Tibial artery (tissue), 4 donors: ENCODE data around the gene HMGCLL1.

Source experiments
- DNase-seq, 2 donors: peaks; one replicate each; pipeline ENCODE4 v3.0.0-alpha.2; 2019
- H3K27ac ChIP-seq, 2 donors: fragments of 200-600 bp; sonication (generic) in 1 of 2; 1 replicate in 1 of 2; 2 replicates in 1 of 2; pipeline ENCODE4 v1.5.1; 2018 to 2019; ENCODE audit warnings: mild to moderate bottlenecking in 1 of 2
- H3K27me3 ChIP-seq, 2 donors: fragments of 200-600 bp; sonication (generic) in 1 of 2; one replicate each; pipeline versions ENCODE4 v1.5.1 to v1.6.0; 2016 to 2019
- H3K36me3 ChIP-seq, 3 donors: fragments of 200-600 bp; sonication (generic) in 2 of 3; one replicate each; pipeline ENCODE4 v1.5.1; 2016 to 2019; ENCODE audit warnings: mild to moderate bottlenecking in 2 of 3
- H3K4me1 ChIP-seq, 4 donors: fragments of 200-600 bp; sonication (generic) in 2 of 4; 1 replicate in 3 of 4; 2 replicates in 1 of 4; pipeline ENCODE4 v1.5.1; 2016 to 2019
- H3K4me3 ChIP-seq, 2 donors: fragments of 200-600 bp; sonication (generic) in 1 of 2; 1 replicate in 1 of 2; 2 replicates in 1 of 2; pipeline ENCODE4 v1.5.1; 2018 to 2019; ENCODE audit warnings: mild to moderate bottlenecking in 2 of 2
- H3K9me3 ChIP-seq, 3 donors: fragments of 200-600 bp; sonication (generic) in 1 of 3; one replicate each; pipeline ENCODE4 v1.5.1; 2016 to 2019
- intact Hi-C: fragments of 100-400 bp; cut with DNase I; formaldehyde crosslinking; loops from one replicate; pipeline ENCODE4 v1.15.0; 2023; ENCODE audit warnings: low total_unique reads
- TF ChIP-seq, protein P1 (sequence below), 2 experiments: fragments of 200-600 bp in 1 of 2; fragments of 450-650 bp in 1 of 2; IDR thresholded peaks; one replicate each; pipeline ENCODE4 v1.5.1; 2017 to 2019; ENCODE audit warnings: antibody characterized with exemption in 2 of 2, mild to moderate bottlenecking in 1 of 2, moderate library complexity in 1 of 2

Gene HMGCLL1

DNA sequence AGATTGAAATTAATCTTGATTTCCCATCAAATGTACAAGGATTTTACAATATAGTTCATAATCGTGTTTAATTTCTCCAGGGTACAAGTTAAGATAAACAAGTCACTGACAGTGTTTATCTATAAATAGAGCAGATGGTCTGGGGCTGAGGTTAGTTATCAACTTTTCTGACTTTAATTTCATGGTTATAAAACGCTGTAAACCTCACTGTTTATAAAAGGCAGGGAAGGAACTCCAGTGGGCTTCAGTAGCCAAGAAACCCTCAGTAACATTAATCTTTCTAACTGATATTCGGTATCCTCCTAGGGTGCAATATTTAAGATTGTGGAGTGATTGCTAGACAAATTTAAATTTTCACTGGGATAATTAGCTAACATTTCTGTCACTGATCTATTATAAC, 183.1 kb downstream of the HMGCLL1 start:
- no peak for DNase-seq
- intact Hi-C loops = loop anchor here (5.0 kb wide), 1 partner anchor 786 kb away; no protein-coding TSS in a partner anchor
- Histone ChIP-seq H3K27ac (no peak overlapping the region), H3K9me3 (no peaks in the 10 kb centered on the region), H3K27me3 (no peaks in the 10 kb centered on the region), H3K36me3 (no peaks in the 10 kb centered on the region), H3K4me3 (no peak overlapping the region), H3K4me1 (no peaks in the 10 kb centered on the region)
- TF ChIP-seq, protein P1, sequence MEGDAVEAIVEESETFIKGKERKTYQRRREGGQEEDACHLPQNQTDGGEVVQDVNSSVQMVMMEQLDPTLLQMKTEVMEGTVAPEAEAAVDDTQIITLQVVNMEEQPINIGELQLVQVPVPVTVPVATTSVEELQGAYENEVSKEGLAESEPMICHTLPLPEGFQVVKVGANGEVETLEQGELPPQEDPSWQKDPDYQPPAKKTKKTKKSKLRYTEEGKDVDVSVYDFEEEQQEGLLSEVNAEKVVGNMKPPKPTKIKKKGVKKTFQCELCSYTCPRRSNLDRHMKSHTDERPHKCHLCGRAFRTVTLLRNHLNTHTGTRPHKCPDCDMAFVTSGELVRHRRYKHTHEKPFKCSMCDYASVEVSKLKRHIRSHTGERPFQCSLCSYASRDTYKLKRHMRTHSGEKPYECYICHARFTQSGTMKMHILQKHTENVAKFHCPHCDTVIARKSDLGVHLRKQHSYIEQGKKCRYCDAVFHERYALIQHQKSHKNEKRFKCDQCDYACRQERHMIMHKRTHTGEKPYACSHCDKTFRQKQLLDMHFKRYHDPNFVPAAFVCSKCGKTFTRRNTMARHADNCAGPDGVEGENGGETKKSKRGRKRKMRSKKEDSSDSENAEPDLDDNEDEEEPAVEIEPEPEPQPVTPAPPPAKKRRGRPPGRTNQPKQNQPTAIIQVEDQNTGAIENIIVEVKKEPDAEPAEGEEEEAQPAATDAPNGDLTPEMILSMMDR (IDR thresholded peaks at IDR 0.05) = no peak

DNA sequence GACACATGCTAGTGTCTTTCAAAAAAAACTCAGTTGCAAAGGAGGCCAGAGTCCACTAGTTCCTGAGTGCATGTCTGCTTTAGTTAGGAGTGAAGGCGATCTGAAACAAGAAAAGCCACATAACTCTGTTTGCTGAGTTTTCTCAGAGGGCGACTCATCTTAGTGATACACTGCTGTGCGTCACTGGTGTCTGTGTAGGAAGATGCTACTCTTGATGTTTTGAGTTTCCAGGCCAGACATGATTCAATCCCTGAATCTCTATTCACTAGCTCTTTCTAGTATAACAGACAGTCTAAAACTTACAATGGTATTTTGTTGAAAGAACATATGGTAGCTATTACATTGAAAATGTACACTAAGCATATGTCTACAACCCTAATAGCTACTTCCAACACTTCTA, 190.8 kb downstream of the HMGCLL1 start:
- no peak overlapping the region for H3K27ac ChIP-seq
- no peaks in the 10 kb centered on the region for H3K36me3 ChIP-seq
- H3K4me3 ChIP-seq = no peak overlapping the region
- no peaks in the 10 kb centered on the region for H3K27me3 ChIP-seq
- TF ChIP-seq, protein P1 (IDR thresholded peaks at IDR 0.05) = no peak
- intact Hi-C loops = no loop called here
- no peak for DNase-seq
- H3K4me1 ChIP-seq = no peaks in the 10 kb centered on the region
- H3K9me3 ChIP-seq = no peaks in the 10 kb centered on the region
